ENCODE data around the gene CRACDL. TPM values are rescaled to one million over a fixed set of nuclear protein-coding genes. Genes with fewer than 3 reads are reported as not detected.
A peak's percentile ranks its signal among the peaks of the same experiment; 100 is the strongest.

CRACDL gene
- total RNA-seq, 1 experiment from 2014 or later: not detected

DNA sequence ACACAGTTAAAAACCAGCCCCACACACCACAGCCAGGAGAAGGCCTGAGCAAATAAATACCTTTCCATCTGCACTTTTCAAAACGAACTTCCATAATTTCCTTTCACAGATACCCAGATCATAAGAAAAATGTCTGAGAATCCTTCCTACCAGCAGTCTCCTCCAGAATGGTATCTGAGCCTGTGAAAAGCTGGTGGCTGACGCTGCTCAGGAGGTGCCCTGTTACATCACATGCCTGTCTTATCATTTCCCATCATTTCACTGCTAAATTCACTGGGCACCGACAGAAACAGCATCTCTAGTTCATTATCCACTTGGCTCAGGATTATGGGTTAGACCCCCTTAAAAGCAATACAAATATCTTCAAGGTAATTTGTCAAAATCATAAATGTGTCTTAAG lies 4.4 kb downstream of the CRACDL start:
- in situ Hi-C loops (cut with HindIII; ENCODE audit: low pct_unique_long_range_greater_than_20kb, low sequenced_read_pairs): no loop called here
- no peak for DNase-seq (ENCODE audit: low read depth)

DNA sequence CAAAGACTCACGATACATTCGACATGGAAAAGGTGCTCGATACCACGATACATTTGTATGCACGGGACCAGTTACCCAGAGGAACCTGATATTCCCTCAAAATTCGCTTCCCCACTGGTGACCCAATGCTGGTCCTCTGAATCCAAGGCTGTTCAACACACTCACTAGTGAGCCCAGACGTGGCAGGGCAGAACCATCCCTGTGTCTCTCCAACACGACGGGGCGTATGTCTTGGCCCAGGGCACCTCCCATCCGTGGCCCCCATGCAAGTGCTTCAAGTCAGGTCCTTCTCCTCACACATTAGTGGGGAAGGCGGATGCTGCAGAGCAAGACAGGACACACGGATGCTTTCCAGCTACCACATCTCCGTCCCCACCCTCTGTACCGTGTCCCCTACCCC lies 6.1 kb downstream of the CRACDL start:
- no peak for DNase-seq (ENCODE audit: low read depth)
- in situ Hi-C loops (cut with HindIII; ENCODE audit: low pct_unique_long_range_greater_than_20kb, low sequenced_read_pairs): no loop called here

DNA sequence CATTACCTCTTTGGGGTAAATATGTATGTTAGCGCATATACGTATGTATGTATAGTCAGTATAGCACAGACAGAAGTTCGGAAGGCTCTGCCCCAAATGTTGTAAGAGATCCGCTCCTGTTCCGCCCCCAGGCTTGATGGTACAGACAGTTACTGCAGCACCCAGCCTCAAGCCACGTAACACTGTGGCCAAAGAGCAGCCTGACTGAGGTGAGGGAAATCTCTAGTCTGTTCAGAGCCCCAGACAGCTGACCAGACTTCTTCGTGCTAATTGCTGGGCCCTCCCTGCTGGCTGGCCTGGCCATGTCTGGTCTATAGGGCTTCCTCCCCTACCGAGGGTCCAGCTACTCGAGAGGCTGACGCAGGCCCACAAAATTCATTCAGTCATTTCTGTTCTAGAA lies 7.8 kb downstream of the CRACDL start:
- in situ Hi-C loops (cut with HindIII; ENCODE audit: low pct_unique_long_range_greater_than_20kb, low sequenced_read_pairs): no loop called here
- DNase-seq (ENCODE audit: low read depth): no peak

DNA sequence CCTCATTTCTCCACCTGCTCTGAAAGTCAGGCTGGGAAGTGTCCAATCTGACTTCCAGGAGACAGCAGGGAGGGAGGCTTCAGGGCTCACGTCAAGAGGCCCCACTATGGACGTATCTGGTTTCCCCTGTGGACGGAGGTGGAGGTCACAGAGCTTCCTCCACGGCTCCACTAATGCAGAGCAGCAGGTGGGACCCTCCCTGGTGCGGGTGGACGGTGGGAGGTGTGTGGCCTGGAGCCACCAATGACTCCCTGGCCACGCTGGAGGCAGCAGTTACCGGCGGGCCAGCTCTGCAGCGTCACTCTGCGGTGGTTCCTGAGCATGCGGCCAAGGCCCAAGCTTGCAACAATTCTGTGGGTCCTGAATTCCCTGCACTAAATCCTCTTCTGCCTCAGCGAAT lies 9.0 kb downstream of the CRACDL start:
- in situ Hi-C loops (cut with HindIII; ENCODE audit: low pct_unique_long_range_greater_than_20kb, low sequenced_read_pairs): no loop called here

DNA sequence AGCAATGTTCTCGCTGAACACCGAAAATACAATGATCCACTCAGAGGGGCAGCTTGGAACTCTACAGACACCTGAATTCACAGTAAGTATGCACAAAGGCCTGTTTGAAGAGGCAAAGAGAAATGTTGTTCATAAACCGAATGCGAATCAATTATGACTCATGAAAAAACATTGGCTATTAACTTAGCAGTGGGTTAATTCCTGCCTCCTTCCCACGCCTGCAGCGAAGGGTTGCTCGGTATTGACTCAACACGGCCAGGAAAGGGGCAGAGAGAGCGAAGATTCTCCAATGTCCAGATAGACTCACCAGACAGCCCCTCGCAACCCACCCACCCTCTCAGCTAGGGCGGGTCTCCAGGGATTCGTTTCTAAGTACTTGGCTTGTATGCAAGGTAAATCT lies 9.4 kb downstream of the CRACDL start:
- in situ Hi-C loops (cut with HindIII; ENCODE audit: low pct_unique_long_range_greater_than_20kb, low sequenced_read_pairs): no loop called here
- no peak for DNase-seq (ENCODE audit: low read depth)

More for the DNA sequence above, 9.0 kb downstream of the CRACDL start:
- DNase-seq (ENCODE audit: low read depth): no peak

DNA sequence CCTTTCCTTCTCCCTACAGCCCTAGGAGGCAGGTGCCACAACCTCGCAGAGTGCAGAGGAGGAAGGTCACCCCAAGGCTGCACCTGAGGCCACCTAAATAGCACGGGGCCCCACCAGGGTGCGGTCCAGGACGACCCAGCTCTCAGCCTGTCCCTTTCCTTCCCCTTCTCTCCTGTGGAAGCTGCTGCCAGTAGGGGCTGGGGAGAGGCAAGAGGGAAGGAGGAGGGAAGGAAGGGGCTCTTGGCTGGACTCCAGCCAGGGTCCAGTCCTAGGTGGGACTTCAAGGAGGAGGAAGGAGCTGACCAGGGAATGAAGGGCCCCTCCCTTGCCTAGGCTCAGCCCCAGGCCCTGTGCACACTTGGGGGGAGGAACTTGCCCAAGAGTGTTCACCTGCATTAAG lies 11.1 kb downstream of the CRACDL start:
- in situ Hi-C loops (cut with HindIII; ENCODE audit: low pct_unique_long_range_greater_than_20kb, low sequenced_read_pairs): no loop called here
- DNase-seq (ENCODE audit: low read depth): no peak

DNA sequence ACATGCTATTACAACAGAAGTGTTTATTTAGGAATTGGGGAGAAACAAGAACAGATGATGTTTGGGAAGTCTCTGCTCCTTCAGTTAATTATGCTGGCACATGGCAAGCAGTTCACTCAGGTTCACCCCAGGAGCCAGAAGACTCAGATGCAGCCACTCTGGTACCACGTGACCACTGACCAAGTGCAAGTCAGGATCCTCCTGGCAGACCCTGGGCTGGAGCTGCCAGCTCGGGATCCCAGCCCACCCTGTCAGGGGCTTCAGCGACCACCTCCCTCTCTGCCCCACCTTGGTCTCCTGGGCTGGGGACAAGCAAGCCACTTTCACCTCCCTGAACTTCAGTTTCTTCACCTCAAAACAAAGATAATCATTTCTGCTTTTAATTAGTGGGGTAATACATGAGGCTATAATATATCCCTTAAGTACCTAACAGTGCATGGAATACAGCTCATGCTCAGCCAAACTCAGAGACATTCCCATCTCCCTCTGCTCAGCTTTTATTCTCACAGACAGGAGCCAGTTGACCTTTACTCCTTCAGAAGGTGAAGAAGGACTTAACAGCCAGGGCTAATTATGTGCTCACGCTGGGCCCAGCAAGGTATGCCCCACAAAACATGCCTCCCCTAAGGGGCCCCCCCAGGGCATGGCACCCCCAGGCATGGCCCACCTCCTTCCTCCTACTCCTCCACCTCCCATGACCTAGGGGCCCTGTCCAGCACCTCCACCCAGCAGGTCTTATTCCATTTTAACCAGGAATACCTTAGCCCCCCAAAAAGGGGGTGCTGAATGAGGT lies 11.8 kb downstream of the CRACDL start:
- no peak for DNase-seq (ENCODE audit: low read depth)
- in situ Hi-C loops (cut with HindIII; ENCODE audit: low pct_unique_long_range_greater_than_20kb, low sequenced_read_pairs): no loop called here

DNA sequence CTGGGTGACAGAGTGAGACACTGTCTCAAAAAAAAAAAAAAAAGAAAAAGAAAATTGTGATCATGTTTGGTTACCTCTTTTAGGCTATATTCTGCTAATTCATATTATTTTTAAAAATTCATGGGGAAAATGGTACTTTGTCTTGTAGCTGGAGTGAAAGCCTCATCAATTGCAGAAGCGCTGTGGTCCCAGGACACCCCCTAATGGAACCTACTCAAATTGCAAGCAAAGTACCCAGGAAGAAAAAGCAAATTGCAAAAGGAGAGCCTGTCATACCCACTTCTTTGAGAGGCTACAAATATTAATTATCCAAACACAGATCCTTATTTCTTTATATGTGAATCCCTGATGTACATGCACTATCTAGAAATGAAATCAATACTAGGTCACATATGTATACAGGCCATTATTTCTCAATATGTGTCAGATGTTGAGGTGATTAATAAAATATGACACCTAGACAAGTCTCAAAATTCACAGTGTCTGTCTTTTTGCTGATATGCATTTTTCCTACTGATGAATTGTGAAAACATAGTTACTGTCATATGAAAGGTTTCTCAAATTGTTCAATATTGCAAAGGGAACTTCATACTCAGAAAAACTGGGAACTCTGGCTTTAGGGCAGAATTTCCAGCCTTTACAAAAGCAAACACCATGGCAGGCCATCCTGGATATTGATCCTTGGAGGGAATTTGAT lies 12.6 kb downstream of the CRACDL start:
- DNase-seq (ENCODE audit: low read depth): no peak
- in situ Hi-C loops (cut with HindIII; ENCODE audit: low pct_unique_long_range_greater_than_20kb, low sequenced_read_pairs): no loop called here

DNA sequence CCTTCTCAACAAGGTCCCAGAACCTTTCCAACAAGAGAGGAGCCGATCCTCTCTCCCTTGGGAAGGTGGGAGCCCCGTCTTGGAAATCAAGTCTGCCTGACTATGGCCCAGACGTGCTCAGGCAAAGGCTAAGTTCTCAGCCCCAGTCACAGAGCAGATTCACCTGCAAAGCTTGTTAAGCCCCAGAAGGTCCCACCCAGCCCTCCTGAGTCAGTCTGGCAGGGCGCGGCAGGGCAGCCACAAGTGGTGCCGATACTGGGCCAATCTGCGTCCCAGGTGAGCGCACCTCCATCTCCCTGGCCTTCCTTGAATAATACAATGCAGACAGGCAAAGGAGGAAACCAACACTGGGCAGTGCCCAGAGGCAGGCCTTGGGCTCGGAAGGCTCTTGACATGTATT lies 15.0 kb downstream of the CRACDL start:
- in situ Hi-C loops (cut with HindIII; ENCODE audit: low pct_unique_long_range_greater_than_20kb, low sequenced_read_pairs): no loop called here
- DNase-seq (ENCODE audit: low read depth): no peak

DNA sequence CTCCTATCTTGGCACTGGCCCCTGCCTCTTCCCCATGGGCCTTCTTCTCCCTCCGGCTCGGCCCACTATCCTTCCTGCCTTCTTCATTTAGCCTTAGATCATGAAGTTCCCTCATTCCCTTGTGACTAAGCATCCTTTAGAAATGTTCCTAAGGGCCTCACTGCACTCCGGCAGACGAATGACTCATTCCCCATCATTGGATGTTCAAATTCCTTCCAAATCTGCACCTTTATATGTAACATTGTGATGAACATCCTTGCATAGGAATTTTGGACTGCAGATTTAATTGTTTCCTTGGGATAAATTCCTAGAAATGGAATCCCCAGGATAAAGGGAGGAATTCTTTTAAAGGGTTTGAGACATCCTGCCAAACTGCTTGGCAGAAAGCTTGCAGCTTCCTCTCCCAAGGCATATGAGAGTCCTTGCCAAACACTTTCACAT lies 19.0 kb downstream of the CRACDL start:
- in situ Hi-C loops (cut with HindIII; ENCODE audit: low pct_unique_long_range_greater_than_20kb, low sequenced_read_pairs): no loop called here
- peak; percentile 32 for DNase-seq (ENCODE audit: low read depth)

DNA sequence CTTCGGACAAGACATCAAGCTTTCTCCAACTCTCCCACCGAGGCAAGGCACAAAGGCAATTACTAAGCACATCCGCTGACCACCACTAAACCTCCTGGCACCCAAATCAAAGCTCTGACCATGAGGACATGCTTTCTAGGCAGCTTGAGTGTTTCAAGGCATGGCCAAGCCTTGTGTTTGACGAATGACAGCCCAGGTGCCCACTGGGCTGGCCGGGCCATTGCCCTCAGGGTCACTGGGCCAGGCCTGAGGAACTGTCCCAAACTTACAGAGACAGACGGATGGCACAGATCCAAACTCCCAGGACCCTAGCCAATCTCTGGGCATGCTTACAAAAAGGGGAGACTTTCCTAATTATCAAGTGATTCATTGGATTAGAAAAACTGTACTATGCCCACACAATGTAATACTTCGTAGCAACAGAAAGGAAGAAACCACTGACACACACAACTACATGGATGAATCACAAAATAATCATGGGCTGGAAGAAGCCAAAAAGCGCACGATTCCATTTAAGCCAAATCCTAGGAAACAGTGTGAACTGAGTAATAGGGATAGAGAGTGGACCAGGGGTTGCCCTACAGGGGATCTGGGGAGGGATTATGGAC lies 20.2 kb downstream of the CRACDL start:
- in situ Hi-C loops (cut with HindIII; ENCODE audit: low pct_unique_long_range_greater_than_20kb, low sequenced_read_pairs): no loop called here
- DNase-seq (ENCODE audit: low read depth): no peak

DNA sequence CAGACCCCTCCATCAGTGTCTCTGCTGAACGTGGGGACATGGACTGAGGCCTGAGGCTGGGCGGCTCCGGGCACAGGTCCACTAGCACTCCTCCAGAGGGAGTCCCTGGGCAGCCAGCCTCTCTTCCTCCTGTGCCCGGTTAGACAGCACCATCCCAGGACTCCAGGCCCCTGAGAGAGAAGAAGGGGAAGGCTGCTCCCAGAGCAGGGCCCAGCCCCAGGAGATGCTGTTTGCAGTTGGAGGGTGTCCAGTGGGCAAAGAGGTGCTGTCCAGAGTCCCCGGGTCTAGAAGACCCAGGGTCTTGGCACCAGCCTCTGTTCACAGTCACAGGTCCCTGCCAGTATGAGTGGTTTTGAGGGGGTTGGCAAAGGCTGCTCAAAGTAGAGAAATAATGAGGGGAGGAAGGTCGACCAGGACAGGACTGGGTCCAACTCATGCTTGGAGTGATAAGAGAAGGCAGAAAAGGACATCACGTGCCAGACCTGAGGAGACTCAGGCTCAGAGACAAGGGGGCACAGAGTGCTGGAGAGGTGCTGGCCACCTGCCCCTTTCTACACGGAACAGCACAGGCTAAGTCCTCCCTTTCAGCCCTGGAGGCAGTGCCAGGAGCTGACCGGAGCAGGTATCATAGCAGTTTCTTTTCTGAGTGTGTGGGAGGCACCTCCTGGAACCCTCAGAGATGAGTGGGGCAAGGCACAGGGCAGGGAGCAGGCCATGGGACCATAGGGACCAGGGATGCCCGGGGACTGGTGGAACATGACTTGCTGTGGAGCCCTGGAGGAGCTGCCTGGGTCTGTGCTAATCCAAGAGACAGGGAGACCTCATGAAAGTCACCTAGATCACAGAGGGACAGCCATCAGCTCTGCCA lies 21.1 kb downstream of the CRACDL start:
- in situ Hi-C loops (cut with HindIII; ENCODE audit: low pct_unique_long_range_greater_than_20kb, low sequenced_read_pairs): no loop called here
- DNase-seq (ENCODE audit: low read depth): no peak

DNA sequence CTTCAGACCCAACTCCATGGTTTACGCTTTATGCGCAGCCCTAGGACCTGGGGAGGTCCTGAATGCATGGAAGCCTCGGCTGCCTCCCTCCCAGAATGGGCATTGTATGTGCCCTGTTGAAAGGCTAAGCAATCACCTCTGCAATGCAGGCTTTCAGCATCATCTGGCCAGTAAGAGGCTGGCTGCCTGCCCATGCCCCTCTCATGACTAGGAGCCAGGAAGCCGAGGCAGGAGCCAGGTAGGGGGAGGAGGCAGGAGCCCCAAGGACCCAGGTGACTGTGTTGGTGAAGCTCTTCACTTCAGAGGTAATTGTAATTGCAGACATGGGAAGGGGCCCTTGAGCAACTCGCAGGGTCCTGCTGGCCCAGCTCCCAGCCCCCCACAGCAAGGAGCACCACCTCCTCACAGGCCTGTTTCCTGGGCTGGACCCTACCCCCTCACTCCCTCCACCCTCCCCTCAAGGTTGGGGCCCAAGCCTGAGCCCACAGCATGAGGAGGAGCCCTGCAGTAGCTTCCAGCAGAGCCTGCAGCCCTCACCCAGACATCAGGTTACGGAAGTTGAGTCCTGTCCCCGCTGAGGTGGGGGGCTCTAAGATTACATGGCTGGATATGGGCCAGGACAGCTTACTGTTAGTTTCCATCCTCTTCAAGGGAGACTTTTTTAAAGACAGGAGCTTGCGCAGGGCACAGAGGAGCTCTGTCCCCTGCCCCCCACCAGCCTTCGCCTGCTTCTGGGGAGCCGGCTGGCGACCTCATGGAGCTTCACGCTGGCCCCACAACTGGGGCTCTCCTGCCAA lies 21.9 kb downstream of the CRACDL start:
- in situ Hi-C loops (cut with HindIII; ENCODE audit: low pct_unique_long_range_greater_than_20kb, low sequenced_read_pairs): no loop called here
- no peak for DNase-seq (ENCODE audit: low read depth)

DNA sequence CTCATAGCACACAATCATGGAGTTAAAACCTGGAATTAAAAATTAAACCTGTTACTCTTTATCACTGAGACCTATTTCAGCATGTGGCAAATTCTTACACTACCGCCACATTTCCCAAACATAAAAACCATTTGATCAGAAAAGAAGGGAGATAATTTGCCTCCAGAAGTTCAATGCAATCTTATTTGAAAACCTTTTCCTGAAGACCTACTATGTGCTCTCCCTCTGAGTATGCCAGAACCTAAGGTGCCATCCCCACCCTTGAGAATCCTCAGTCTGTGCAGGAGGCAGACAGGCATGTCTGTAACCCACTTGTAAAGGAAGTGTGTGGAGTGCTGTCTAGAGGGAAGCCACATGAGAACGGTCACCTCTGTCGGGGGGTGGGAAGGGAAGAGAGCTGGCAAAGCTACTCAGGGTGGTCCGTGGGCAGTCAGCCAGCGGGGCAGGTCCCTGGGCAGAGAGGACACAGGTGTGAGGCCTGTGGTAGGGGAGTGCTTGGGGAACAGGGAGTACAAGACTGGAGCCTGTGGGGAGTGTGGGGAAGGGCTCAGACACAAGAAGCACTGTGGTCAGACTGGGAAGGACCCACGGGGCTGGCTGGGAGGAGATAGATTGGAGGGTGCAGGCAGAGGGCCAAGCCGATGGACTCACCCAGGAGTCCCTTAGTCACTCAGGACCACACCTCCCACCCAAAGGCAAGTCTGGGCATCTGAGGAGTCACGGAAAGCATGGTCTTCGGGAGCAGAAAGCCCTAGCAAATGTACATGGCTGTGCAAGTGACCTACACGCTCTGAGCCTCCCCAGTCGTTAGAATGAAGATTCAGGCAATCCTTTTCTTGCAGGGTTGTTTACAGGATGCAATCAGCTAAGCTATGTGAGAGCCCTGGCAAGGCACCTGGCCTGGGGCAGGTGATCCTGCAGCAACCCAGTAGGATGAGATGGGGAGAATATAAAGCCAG lies 22.8 kb downstream of the CRACDL start:
- in situ Hi-C loops (cut with HindIII; ENCODE audit: low pct_unique_long_range_greater_than_20kb, low sequenced_read_pairs): no loop called here
- no peak for DNase-seq (ENCODE audit: low read depth)

DNA sequence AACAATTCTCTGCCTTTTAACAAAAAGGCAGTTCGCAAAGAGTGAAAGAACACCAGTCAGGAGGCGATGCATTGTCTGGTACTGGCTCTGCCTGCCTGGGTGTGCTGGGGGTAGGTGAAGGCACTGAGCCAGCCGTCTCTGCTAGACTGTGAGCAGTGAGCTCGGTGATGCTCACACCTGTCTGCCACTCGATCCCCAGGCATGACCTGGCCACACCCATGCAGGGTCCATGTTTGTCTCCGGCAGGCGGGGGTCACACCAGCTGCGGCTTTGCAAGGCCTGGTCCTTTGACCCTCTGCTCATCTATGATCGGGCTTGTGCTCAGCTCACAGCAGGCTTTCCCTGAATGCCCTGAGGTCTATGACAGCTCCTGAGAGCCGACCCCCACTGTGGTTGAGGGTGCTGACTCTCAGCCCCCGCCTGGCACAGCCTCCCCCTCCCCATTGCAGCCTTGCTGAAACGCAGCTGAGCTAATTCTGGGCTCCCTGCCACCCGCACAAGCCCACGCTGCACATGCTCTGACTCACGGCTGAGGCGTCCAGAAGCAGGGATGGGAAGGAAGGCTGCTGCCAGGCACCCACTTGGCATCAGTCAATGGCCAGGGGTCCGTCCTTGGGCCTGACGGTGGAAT lies 23.7 kb downstream of the CRACDL start:
- DNase-seq (ENCODE audit: low read depth): peak; percentile 31
- in situ Hi-C loops (cut with HindIII; ENCODE audit: low pct_unique_long_range_greater_than_20kb, low sequenced_read_pairs): no loop called here

DNA sequence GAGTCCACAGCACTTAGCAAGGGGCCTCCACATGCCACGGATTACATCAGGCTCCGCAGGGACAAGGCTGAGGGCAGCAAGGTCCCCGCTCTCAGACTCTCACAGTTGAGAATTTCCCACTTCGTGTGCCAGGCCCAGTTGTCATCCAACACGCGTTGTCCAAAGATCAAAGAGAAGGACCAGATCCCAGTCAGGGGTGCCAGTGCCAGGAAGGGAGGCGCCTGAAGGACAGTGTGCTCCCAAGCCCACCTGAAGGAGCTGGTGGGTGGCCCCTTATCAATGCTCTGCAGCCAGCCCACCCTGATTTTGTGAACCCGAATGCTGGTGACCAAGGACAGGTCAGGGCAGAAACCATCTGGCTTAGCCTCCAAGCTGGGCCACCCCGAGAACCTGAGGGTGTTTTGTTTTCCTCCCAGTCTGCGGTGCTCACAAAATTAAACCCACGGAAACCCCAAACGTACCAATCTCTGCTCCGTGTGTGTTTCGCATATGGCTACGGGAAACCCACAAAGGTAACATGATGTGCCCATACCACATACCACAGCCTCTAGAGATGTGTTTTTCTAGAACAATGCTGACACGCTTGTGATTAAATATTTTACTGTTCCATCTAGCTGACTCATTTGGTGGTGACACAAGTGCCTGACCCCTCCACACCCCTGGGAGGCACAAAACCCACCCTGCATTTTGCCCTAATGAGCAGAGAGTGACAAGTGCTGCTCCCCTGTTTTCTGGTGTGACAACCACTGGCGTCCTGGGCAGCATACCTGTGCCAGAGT lies 24.5 kb downstream of the CRACDL start:
- DNase-seq (ENCODE audit: low read depth): no peak

More for the DNA sequence above, 24.5 kb downstream of the CRACDL start:
- in situ Hi-C loops (cut with HindIII; ENCODE audit: low pct_unique_long_range_greater_than_20kb, low sequenced_read_pairs): no loop called here
